ENCODE measurements around the gene CFAP299.

CFAP299 gene

DNA sequence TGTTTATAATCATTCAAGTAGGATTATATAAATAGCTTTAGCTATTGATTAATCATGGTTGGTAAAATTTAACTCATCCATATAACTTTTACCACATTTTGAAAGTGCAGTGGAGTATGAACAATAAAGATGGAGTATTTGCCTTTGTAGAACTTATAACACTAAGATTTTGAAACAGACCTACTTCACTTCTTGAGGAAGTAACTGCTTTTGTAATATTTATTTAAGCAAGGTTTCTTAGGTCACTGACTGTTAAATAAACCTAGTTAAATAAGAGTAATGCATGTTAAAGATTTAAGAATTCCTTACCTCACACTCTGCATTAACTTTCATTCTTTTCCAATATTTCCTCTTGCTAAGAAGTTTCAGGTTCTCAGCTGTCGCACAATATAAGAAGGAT is 242.5 kb downstream of the CFAP299 start:
- Histone ChIP-seq H3K9ac (ENCODE audit: low read length) (no peak overlapping the region), H3K27me3 (ENCODE audit: insufficient read depth, low read length, poor library complexity) (no peaks in the 10 kb centered on the region), H2BK5ac (ENCODE audit: low read length) (no peak overlapping the region), H2BK120ac (ENCODE audit: low read depth, low read length) (no peak overlapping the region), H4K5ac (ENCODE audit: low read length) (no peak overlapping the region), H3K79me1 (ENCODE audit: low read length) (no peaks in the 10 kb centered on the region), H4K8ac (ENCODE audit: low read depth, low read length) (no peak overlapping the region), H3K4me1 (ENCODE audit: control insufficient read depth, low read depth, low read length) (no peaks in the 10 kb centered on the region), H2BK15ac (replicated peaks; ENCODE audit: low read depth) (no peak overlapping the region), H3K4ac (ENCODE audit: low read depth, low read length) (no peak overlapping the region), H3K56ac (ENCODE audit: low read length) (no peak overlapping the region), H3K4me3 (ENCODE audit: low read length) (no peak overlapping the region), H3K36me3 (ENCODE audit: control insufficient read depth, insufficient read depth, low read length) (no peaks in the 10 kb centered on the region), H3K27ac (ENCODE audit: low read depth, low read length) (no peak overlapping the region), H3K23ac (ENCODE audit: low read length) (no peak overlapping the region), H3K79me2 (ENCODE audit: control insufficient read depth, insufficient read depth, low read length) (no peaks in the 10 kb centered on the region), H3K18ac (ENCODE audit: low read length) (no peak overlapping the region), H2AK5ac (ENCODE audit: low read length) (no peak overlapping the region), H3K4me2 (ENCODE audit: low read length) (no peak overlapping the region)
- WGBS (ENCODE audit: extremely low coverage, insufficient coverage, low lambda C conversion rate), result no CpG with 5 or more reads among the region's 1 CpG
- DNase-seq, result no peak

GRCh38 chr4:80585542-80585941 is 250.0 kb downstream of the CFAP299 start:
- Histone ChIP-seq H2BK15ac (replicated peaks; ENCODE audit: low read depth) (no peak overlapping the region), H3K4me2 (ENCODE audit: low read length) (no peak overlapping the region), H3K4me1 (ENCODE audit: control insufficient read depth, low read depth, low read length) (no peaks in the 10 kb centered on the region), H3K4me3 (ENCODE audit: low read length) (no peak overlapping the region), H3K79me2 (ENCODE audit: control insufficient read depth, insufficient read depth, low read length) (no peaks in the 10 kb centered on the region), H3K23ac (ENCODE audit: low read length) (no peak overlapping the region), H3K18ac (ENCODE audit: low read length) (no peak overlapping the region), H4K5ac (ENCODE audit: low read length) (no peak overlapping the region), H2BK120ac (ENCODE audit: low read depth, low read length) (no peak overlapping the region), H3K36me3 (ENCODE audit: control insufficient read depth, insufficient read depth, low read length) (no peaks in the 10 kb centered on the region), H2BK5ac (ENCODE audit: low read length) (no peak overlapping the region), H3K79me1 (ENCODE audit: low read length) (no peaks in the 10 kb centered on the region), H3K9ac (ENCODE audit: low read length) (no peak overlapping the region), H3K27me3 (ENCODE audit: insufficient read depth, low read length, poor library complexity) (no peaks in the 10 kb centered on the region), H3K4ac (ENCODE audit: low read depth, low read length) (no peak overlapping the region), H2AK5ac (ENCODE audit: low read length) (no peak overlapping the region), H4K8ac (ENCODE audit: low read depth, low read length) (no peak overlapping the region), H3K56ac (ENCODE audit: low read length) (no peak overlapping the region), H3K27ac (ENCODE audit: low read depth, low read length) (no peak overlapping the region)
- no peak for DNase-seq

DNA sequence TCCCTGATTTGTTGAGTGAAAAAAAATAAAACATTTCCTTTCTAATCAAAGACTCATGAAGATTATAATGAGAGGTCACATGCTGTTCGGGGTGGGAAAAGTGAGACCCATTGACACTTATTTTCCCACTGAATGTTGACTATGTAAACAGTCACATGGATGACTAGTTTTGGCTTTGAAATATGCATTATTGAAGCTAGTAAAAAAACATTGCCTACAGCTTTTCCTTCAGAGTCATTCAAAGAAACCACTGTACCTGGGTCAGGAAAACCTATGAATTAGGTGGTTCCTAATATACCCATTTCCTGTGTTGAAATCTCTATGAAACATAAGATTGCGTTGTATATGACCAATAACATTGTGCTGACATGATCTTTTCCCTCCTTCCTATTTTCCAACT is 251.2 kb downstream of the CFAP299 start:
- Histone ChIP-seq H2BK120ac (ENCODE audit: low read depth, low read length) (no peak overlapping the region), H4K5ac (ENCODE audit: low read length) (no peak overlapping the region), H2BK15ac (replicated peaks; ENCODE audit: low read depth) (no peak overlapping the region), H3K79me1 (ENCODE audit: low read length) (no peaks in the 10 kb centered on the region), H3K79me2 (ENCODE audit: control insufficient read depth, insufficient read depth, low read length) (no peaks in the 10 kb centered on the region), H3K27ac (ENCODE audit: low read depth, low read length) (no peak overlapping the region), H3K4ac (ENCODE audit: low read depth, low read length) (no peak overlapping the region), H3K4me2 (ENCODE audit: low read length) (no peak overlapping the region), H2BK5ac (ENCODE audit: low read length) (no peak overlapping the region), H3K23ac (ENCODE audit: low read length) (no peak overlapping the region), H4K8ac (ENCODE audit: low read depth, low read length) (no peak overlapping the region), H3K27me3 (ENCODE audit: insufficient read depth, low read length, poor library complexity) (no peaks in the 10 kb centered on the region), H3K4me3 (ENCODE audit: low read length) (no peak overlapping the region), H3K18ac (ENCODE audit: low read length) (no peak overlapping the region), H3K9ac (ENCODE audit: low read length) (no peak overlapping the region), H2AK5ac (ENCODE audit: low read length) (no peak overlapping the region), H3K4me1 (ENCODE audit: control insufficient read depth, low read depth, low read length) (no peaks in the 10 kb centered on the region), H3K36me3 (ENCODE audit: control insufficient read depth, insufficient read depth, low read length) (no peaks in the 10 kb centered on the region), H3K56ac (ENCODE audit: low read length) (no peak overlapping the region)
- DNase-seq, result no peak
- no CpG with 5 or more reads among the region's 2 CpGs for WGBS (ENCODE audit: extremely low coverage, insufficient coverage, low lambda C conversion rate)

- no peak overlapping the region for H4K5ac ChIP-seq (ENCODE audit: low read length)
- DNase-seq, result no peak
- H3K27ac ChIP-seq (ENCODE audit: low read depth, low read length), result no peak overlapping the region
- H3K23ac ChIP-seq (ENCODE audit: low read length), result no peak overlapping the region
- no peak overlapping the region for H4K8ac ChIP-seq (ENCODE audit: low read depth, low read length)
- no peak overlapping the region for H2BK120ac ChIP-seq (ENCODE audit: low read depth, low read length)
- H3K9ac ChIP-seq (ENCODE audit: low read length), result no peak overlapping the region
- H3K56ac ChIP-seq (ENCODE audit: low read length), result no peak overlapping the region
- no CpG with 5 or more reads among the region's 2 CpGs for WGBS (ENCODE audit: extremely low coverage, insufficient coverage, low lambda C conversion rate)
- no peaks in the 10 kb centered on the region for H3K79me2 ChIP-seq (ENCODE audit: control insufficient read depth, insufficient read depth, low read length)
- no peak overlapping the region for H2BK15ac ChIP-seq (replicated peaks; ENCODE audit: low read depth)
- H3K36me3 ChIP-seq (ENCODE audit: control insufficient read depth, insufficient read depth, low read length), result no peaks in the 10 kb centered on the region
- no peak overlapping the region for H3K4ac ChIP-seq (ENCODE audit: low read depth, low read length)
- no peaks in the 10 kb centered on the region for H3K79me1 ChIP-seq (ENCODE audit: low read length)
- no peaks in the 10 kb centered on the region for H3K4me1 ChIP-seq (ENCODE audit: control insufficient read depth, low read depth, low read length)
- H3K4me3 ChIP-seq (ENCODE audit: low read length), result no peak overlapping the region
- H3K18ac ChIP-seq (ENCODE audit: low read length), result no peak overlapping the region
- H3K27me3 ChIP-seq (ENCODE audit: insufficient read depth, low read length, poor library complexity), result no peaks in the 10 kb centered on the region
- no peak overlapping the region for H3K4me2 ChIP-seq (ENCODE audit: low read length)
- H2AK5ac ChIP-seq (ENCODE audit: low read length), result no peak overlapping the region
- H2BK5ac ChIP-seq (ENCODE audit: low read length), result no peak overlapping the region
These were observed 252.4 kb downstream of the CFAP299 start for GRCh38 chr4:80587871-80588385.

DNA sequence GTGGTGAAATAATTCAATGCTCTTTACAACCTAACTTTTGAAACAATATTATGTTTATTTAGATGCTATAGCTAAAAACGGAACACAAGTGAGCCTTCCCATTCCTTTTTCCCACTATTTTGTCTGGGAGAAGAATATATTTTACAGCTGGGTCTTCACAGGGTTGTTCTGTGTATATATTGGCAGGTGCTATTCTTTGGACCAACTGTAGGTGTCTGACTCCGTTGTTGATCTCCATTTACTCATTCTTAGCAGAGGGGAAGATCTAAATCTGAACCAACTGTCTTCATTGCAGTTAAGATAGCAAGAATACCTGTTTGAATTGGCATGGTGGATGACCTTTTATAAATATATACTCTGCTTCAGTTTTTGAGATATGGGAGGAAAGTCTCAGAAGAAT is 257.4 kb downstream of the CFAP299 start:
- Histone ChIP-seq H3K79me2 (ENCODE audit: control insufficient read depth, insufficient read depth, low read length) (no peaks in the 10 kb centered on the region), H3K23ac (ENCODE audit: low read length) (no peak overlapping the region), H3K4me3 (ENCODE audit: low read length) (no peak overlapping the region), H3K79me1 (ENCODE audit: low read length) (no peaks in the 10 kb centered on the region), H4K8ac (ENCODE audit: low read depth, low read length) (no peak overlapping the region), H4K5ac (ENCODE audit: low read length) (no peak overlapping the region), H3K27me3 (ENCODE audit: insufficient read depth, low read length, poor library complexity) (no peaks in the 10 kb centered on the region), H3K9ac (ENCODE audit: low read length) (no peak overlapping the region), H2AK5ac (ENCODE audit: low read length) (no peak overlapping the region), H3K56ac (ENCODE audit: low read length) (no peak overlapping the region), H2BK5ac (ENCODE audit: low read length) (no peak overlapping the region), H2BK120ac (ENCODE audit: low read depth, low read length) (no peak overlapping the region), H3K27ac (ENCODE audit: low read depth, low read length) (no peak overlapping the region), H3K18ac (ENCODE audit: low read length) (no peak overlapping the region), H2BK15ac (replicated peaks; ENCODE audit: low read depth) (no peak overlapping the region), H3K36me3 (ENCODE audit: control insufficient read depth, insufficient read depth, low read length) (no peaks in the 10 kb centered on the region), H3K4me1 (ENCODE audit: control insufficient read depth, low read depth, low read length) (no peaks in the 10 kb centered on the region), H3K4me2 (ENCODE audit: low read length) (no peak overlapping the region), H3K4ac (ENCODE audit: low read depth, low read length) (no peak overlapping the region)
- DNase-seq, result peak; percentile 6
- WGBS (ENCODE audit: extremely low coverage, insufficient coverage, low lambda C conversion rate), result no CpG with 5 or more reads among the region's 2 CpGs

DNA sequence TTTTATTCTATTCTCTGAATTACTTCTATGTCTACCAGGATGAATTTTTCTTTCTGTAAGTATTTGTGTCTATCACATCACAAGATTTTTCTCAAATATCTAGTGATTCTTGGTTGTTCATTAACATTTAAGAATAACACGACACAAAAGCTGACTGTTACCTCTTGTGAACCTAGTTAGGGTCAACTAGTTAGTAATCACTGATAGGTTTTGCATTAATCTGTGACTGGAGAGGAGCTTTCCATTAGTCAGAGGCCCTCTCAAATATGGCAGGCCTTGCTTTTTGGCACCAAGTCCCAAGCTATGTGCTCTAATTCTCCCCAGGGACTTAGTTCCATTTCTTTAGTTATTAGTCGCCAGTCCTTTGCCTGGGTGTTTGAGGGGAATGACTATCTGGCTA is 259.2 kb downstream of the CFAP299 start:
- Histone ChIP-seq H3K27ac (ENCODE audit: low read depth, low read length) (no peak overlapping the region), H3K4me1 (ENCODE audit: control insufficient read depth, low read depth, low read length) (no peaks in the 10 kb centered on the region), H3K4ac (ENCODE audit: low read depth, low read length) (no peak overlapping the region), H3K23ac (ENCODE audit: low read length) (no peak overlapping the region), H3K4me3 (ENCODE audit: low read length) (no peak overlapping the region), H2BK5ac (ENCODE audit: low read length) (no peak overlapping the region), H3K9ac (ENCODE audit: low read length) (no peak overlapping the region), H2BK15ac (replicated peaks; ENCODE audit: low read depth) (no peak overlapping the region), H4K5ac (ENCODE audit: low read length) (no peak overlapping the region), H3K79me1 (ENCODE audit: low read length) (no peaks in the 10 kb centered on the region), H2BK120ac (ENCODE audit: low read depth, low read length) (no peak overlapping the region), H3K36me3 (ENCODE audit: control insufficient read depth, insufficient read depth, low read length) (no peaks in the 10 kb centered on the region), H4K8ac (ENCODE audit: low read depth, low read length) (no peak overlapping the region), H3K79me2 (ENCODE audit: control insufficient read depth, insufficient read depth, low read length) (no peaks in the 10 kb centered on the region), H3K18ac (ENCODE audit: low read length) (no peak overlapping the region), H2AK5ac (ENCODE audit: low read length) (no peak overlapping the region), H3K27me3 (ENCODE audit: insufficient read depth, low read length, poor library complexity) (no peaks in the 10 kb centered on the region), H3K56ac (ENCODE audit: low read length) (no peak overlapping the region), H3K4me2 (ENCODE audit: low read length) (no peak overlapping the region)
- no CpG with 5 or more reads among the region's 2 CpGs for WGBS (ENCODE audit: extremely low coverage, insufficient coverage, low lambda C conversion rate)
- no peak for DNase-seq

Data from mesendoderm (in vitro differentiated cells).